Measurements from ENCODE around the gene ZNF408.

The ZNF408 gene

GRCh38 chr11:46747150-46747549, 46.3 kb downstream of the ZNF408 start:
- peaks cover 83% of the 10 kb centered on the region for H3K36me3 ChIP-seq (ENCODE audit: control insufficient read depth, insufficient read depth, low read length, severe bottlenecking)
- no peaks in the 10 kb centered on the region for H3K9me3 ChIP-seq (ENCODE audit: control insufficient read depth, low read length)
- DNase-seq (ENCODE audit: low read depth): no peak
- H3K27me3 ChIP-seq (replicated peaks; ENCODE audit: control insufficient read depth, insufficient read depth, low read length): no peaks in the 10 kb centered on the region
- peaks cover 3% of the 10 kb centered on the region for H3K4me1 ChIP-seq (ENCODE audit: control insufficient read depth, insufficient read depth, low read length)
- H3K9ac ChIP-seq (ENCODE audit: low read length): no peak overlapping the region
- no peak overlapping the region for H3K4me3 ChIP-seq (ENCODE audit: low read length)
